GM12878 (cell line): ENCODE measurements around the gene EIF5A. TPM values are rescaled to one million over a fixed set of nuclear protein-coding genes. Genes with fewer than 3 reads are reported as not detected.

ENCODE experiments used
- BACH1 ChIP-seq: fragments of 450-650 bp; IDR thresholded peaks from 2 replicates; pipeline ENCODE4 v1.6.1; 2017; ENCODE audit warnings: mild to moderate bottlenecking, borderline replicate concordance
- BMI1 ChIP-seq: fragments of 450-650 bp; IDR thresholded peaks from 2 replicates; pipeline ENCODE4 v1.6.1; 2016; ENCODE audit warnings: mild to moderate bottlenecking, moderate library complexity, borderline replicate concordance
- CBFB ChIP-seq: IDR thresholded peaks from 2 replicates; pipeline ENCODE4 v1.6.1; 2016; ENCODE audit warnings: antibody characterized with exemption, low read depth
- CEBPB ChIP-seq, 2 experiments: fragments of 150-350 bp in 1 of 2; IDR thresholded peaks; 2 replicates each; pipeline ENCODE4 v1.6.1; 2012 to 2014; ENCODE audit warnings: low read depth in 2 of 2, low read length in 2 of 2, borderline replicate concordance in 1 of 2, inconsistent platforms in 1 of 2
- EP300 ChIP-seq, 2 experiments: fragments of 150-350 bp in 1 of 2; IDR thresholded peaks; 2 replicates each; pipeline ENCODE4 v1.6.1; 2011 to 2012; ENCODE audit warnings: low read depth in 2 of 2, low read length in 2 of 2, borderline replicate concordance in 1 of 2, improper control_type of control experiment in 1 of 2, inconsistent platforms in 1 of 2; ENCODE audit not compliant: control insufficient read depth in 1 of 2
- ESRRA ChIP-seq: IDR thresholded peaks from 2 replicates; pipeline ENCODE4 v1.6.1; 2012; ENCODE audit warnings: mild to moderate bottlenecking, low read length, improper control_type of control experiment
- FOXK2 ChIP-seq: fragments of 450-650 bp; IDR thresholded peaks from 2 replicates; pipeline ENCODE4 v1.6.1; 2017; ENCODE audit warnings: mild to moderate bottlenecking, moderate library complexity
- GATAD2B ChIP-seq: fragments of 450-650 bp; conservative IDR thresholded peaks from 2 replicates; pipeline ENCODE4 v1.6.1; 2017; ENCODE audit warnings: low read depth, mild to moderate bottlenecking, moderate library complexity
- HDAC6 ChIP-seq: fragments of 200-600 bp; sonication (generic); IDR thresholded peaks from one replicate; pipeline ENCODE4 v1.8.0; 2017; ENCODE audit warnings: antibody characterized with exemption; ENCODE audit not compliant: unreplicated experiment
- JUNB ChIP-seq: IDR thresholded peaks from 2 replicates; pipeline ENCODE4 v1.6.1; 2016; ENCODE audit warnings: antibody characterized with exemption, mild to moderate bottlenecking
- PML ChIP-seq: IDR thresholded peaks from 2 replicates; pipeline ENCODE4 v1.6.1; 2012; ENCODE audit warnings: low read length, inconsistent platforms
- POLR2A ChIP-seq: IDR thresholded peaks from 2 replicates; pipeline ENCODE4 v1.6.1; 2011; ENCODE audit warnings: low read depth, mild to moderate bottlenecking, low read length
- POLR2AphosphoS2 ChIP-seq: IDR thresholded peaks from 2 replicates; pipeline ENCODE4 v1.6.1; 2011; ENCODE audit warnings: low read depth, mild to moderate bottlenecking, low read length, improper control_type of control experiment, moderate library complexity
- RB1 ChIP-seq: fragments of 450-650 bp; formaldehyde crosslinking; IDR thresholded peaks from 2 replicates; pipeline ENCODE4 v1.6.1; 2017; ENCODE audit warnings: mild to moderate bottlenecking, borderline replicate concordance
- RBBP5 ChIP-seq: fragments of 200-600 bp; sonication (generic); conservative IDR thresholded peaks from 2 replicates; pipeline ENCODE4 v1.6.1; 2016
- RFX5 ChIP-seq: IDR thresholded peaks from 2 replicates; pipeline ENCODE4 v1.6.1; 2011; ENCODE audit warnings: low read depth, low read length, improper control_type of control experiment
- SREBF1 ChIP-seq: IDR thresholded peaks from 2 replicates; pipeline ENCODE4 v1.6.1; 2012; ENCODE audit warnings: mild to moderate bottlenecking, low read length
- ZSCAN29 ChIP-seq: fragments of 450-650 bp; IDR thresholded peaks from 2 replicates; pipeline ENCODE4 v1.6.1; 2017; ENCODE audit warnings: mild to moderate bottlenecking, moderate library complexity
- polyA plus RNA-seq, 11 experiments: library from polyadenylated mRNA; depleted of rRNA in 4 of 11; unstranded in 6 of 11; stranded (reverse) in 5 of 11; fragments of >200 nt; fragmentation: Nextera tagmentation in 4 of 11; fragmentation: Illumina TruSeq in 1 of 11; extraction: Ambion mirVana in 4 of 11; extraction: Trizol in 1 of 11; gene quantifications; 1 replicate in 1 of 11; 2 replicates in 10 of 11; pipeline versions ENCODE4 v1.2.1 to v1.2.3, GENCODE V29; 2011 to 2016; ENCODE audit warnings: inconsistent platforms in 2 of 11, missing spikeins in 2 of 11, low read depth in 1 of 11
- total RNA-seq, 4 experiments: library from RNA; depleted of rRNA in 3 of 4; stranded (reverse); fragments of >200 nt in 3 of 4; fragmentation: Illumina TruSeq in 1 of 4; extraction: Trizol in 1 of 4; gene quantifications; 2 replicates each; pipeline versions ENCODE4 v1.2.1 to v1.2.3, GENCODE V29; 2013 to 2021
- TF ChIP-seq, protein P1 (sequence below): IDR thresholded peaks from 2 replicates; pipeline ENCODE4 v1.6.1; 2011; ENCODE audit warnings: low read depth, low read length, improper control_type of control experiment, borderline replicate concordance
- TF ChIP-seq, protein P2 (sequence below): fragments of 450-650 bp; IDR thresholded peaks from 2 replicates; pipeline ENCODE4 v1.6.1; 2018; ENCODE audit warnings: borderline replicate concordance, mild to moderate bottlenecking; ENCODE audit not compliant: partially characterized antibody
- TF ChIP-seq, protein P3 (sequence below): fragments of 450-650 bp; IDR thresholded peaks from 2 replicates; pipeline ENCODE4 v1.6.1; 2016; ENCODE audit warnings: mild to moderate bottlenecking, moderate library complexity, borderline replicate concordance
- TF ChIP-seq, protein P4 (sequence below): fragments of 450-650 bp; IDR thresholded peaks from 2 replicates; pipeline ENCODE4 v1.6.1; 2017; ENCODE audit warnings: borderline replicate concordance

EIF5A gene
- total and polyA plus RNA-seq, 10 of the 15 experiments (the other 5 are each of a cell fraction or from before 2014, with no cell fraction given): 26.5 to 1,792 (median 944) TPM

DNA sequence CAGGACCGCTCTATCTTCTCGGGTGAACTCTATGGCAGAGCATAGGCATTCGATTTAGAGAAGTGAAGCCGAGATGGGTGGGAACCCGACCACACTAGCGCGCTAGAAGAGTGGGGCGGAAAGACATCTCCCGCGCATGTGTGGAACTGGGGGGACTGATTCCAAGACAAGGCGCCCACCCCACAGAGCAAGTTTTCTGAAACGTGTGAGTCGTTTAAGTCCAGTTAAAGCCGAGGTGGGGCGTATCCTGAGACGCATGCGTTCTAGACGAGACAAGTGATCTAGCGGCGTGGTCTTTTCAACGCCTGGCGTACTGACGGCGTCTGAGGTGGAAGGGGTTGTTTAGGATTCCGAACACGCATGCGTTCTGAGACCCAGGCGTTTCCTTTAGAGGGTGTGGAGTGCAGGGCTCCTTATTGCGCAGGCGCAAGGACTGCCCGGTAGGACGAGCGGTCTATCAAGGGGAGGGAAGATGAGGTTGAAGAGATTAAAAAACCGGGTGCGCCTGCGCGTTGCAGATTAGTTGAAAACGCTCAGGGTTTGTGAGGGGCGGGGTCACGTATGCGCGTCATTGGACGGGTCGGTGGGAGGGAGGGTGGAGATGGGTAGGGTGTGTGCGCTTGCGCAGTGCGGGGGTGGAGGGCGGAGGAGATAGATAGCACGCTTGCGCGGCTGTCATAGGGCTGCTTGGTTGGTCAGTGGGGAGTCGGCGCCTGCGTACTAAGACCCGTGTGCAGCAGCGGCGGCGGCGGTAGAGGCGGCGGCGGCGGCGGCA, at the start of gene EIF5A (continued):
- TF ChIP-seq, protein P1, sequence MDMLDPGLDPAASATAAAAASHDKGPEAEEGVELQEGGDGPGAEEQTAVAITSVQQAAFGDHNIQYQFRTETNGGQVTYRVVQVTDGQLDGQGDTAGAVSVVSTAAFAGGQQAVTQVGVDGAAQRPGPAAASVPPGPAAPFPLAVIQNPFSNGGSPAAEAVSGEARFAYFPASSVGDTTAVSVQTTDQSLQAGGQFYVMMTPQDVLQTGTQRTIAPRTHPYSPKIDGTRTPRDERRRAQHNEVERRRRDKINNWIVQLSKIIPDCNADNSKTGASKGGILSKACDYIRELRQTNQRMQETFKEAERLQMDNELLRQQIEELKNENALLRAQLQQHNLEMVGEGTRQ: no peak
- TF ChIP-seq, protein P2, sequence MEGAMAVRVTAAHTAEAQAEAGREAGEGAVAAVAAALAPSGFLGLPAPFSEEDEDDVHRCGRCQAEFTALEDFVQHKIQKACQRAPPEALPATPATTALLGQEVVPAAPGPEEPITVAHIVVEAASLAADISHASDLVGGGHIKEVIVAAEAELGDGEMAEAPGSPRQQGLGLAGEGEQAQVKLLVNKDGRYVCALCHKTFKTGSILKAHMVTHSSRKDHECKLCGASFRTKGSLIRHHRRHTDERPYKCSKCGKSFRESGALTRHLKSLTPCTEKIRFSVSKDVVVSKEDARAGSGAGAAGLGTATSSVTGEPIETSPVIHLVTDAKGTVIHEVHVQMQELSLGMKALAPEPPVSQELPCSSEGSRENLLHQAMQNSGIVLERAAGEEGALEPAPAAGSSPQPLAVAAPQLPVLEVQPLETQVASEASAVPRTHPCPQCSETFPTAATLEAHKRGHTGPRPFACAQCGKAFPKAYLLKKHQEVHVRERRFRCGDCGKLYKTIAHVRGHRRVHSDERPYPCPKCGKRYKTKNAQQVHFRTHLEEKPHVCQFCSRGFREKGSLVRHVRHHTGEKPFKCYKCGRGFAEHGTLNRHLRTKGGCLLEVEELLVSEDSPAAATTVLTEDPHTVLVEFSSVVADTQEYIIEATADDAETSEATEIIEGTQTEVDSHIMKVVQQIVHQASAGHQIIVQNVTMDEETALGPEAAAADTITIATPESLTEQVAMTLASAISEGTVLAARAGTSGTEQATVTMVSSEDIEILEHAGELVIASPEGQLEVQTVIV: peak; percentile 63
- TF ChIP-seq, protein P3, sequence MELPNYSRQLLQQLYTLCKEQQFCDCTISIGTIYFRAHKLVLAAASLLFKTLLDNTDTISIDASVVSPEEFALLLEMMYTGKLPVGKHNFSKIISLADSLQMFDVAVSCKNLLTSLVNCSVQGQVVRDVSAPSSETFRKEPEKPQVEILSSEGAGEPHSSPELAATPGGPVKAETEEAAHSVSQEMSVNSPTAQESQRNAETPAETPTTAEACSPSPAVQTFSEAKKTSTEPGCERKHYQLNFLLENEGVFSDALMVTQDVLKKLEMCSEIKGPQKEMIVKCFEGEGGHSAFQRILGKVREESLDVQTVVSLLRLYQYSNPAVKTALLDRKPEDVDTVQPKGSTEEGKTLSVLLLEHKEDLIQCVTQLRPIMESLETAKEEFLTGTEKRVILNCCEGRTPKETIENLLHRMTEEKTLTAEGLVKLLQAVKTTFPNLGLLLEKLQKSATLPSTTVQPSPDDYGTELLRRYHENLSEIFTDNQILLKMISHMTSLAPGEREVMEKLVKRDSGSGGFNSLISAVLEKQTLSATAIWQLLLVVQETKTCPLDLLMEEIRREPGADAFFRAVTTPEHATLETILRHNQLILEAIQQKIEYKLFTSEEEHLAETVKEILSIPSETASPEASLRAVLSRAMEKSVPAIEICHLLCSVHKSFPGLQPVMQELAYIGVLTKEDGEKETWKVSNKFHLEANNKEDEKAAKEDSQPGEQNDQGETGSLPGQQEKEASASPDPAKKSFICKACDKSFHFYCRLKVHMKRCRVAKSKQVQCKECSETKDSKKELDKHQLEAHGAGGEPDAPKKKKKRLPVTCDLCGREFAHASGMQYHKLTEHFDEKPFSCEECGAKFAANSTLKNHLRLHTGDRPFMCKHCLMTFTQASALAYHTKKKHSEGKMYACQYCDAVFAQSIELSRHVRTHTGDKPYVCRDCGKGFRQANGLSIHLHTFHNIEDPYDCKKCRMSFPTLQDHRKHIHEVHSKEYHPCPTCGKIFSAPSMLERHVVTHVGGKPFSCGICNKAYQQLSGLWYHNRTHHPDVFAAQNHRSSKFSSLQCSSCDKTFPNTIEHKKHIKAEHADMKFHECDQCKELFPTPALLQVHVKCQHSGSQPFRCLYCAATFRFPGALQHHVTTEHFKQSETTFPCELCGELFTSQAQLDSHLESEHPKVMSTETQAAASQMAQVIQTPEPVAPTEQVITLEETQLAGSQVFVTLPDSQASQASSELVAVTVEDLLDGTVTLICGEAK: peak; percentile 61; the same call in 1 of the 2 replicates
- TF ChIP-seq RBBP5: no peak
- no peak for TF ChIP-seq CEBPB (IDR thresholded peaks at IDR 0.05; ENCODE audit: borderline replicate concordance in 1 of 2, low read depth in 2 of 2, low read length in 2 of 2)
- TF ChIP-seq FOXK2: peak; percentile 56
- TF ChIP-seq ESRRA: peak; percentile 64
- TF ChIP-seq, protein P4, sequence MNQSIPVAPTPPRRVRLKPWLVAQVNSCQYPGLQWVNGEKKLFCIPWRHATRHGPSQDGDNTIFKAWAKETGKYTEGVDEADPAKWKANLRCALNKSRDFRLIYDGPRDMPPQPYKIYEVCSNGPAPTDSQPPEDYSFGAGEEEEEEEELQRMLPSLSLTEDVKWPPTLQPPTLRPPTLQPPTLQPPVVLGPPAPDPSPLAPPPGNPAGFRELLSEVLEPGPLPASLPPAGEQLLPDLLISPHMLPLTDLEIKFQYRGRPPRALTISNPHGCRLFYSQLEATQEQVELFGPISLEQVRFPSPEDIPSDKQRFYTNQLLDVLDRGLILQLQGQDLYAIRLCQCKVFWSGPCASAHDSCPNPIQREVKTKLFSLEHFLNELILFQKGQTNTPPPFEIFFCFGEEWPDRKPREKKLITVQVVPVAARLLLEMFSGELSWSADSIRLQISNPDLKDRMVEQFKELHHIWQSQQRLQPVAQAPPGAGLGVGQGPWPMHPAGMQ: no peak
- TF ChIP-seq HDAC6: no peak
- TF ChIP-seq RB1: peak; percentile 59; the same call in 1 of the 2 replicates
- peak; percentile 15 for TF ChIP-seq CBFB
- peak; percentile 62; the same call in 1 of the 2 replicates for TF ChIP-seq GATAD2B
- TF ChIP-seq RFX5: no peak
- TF ChIP-seq POLR2A: peak; percentile 84
- no peak for TF ChIP-seq BMI1
- TF ChIP-seq ZSCAN29: no peak
- TF ChIP-seq POLR2AphosphoS2: peak; percentile 72
- TF ChIP-seq JUNB: no peak
- TF ChIP-seq EP300 (IDR thresholded peaks at IDR 0.05; ENCODE audit: borderline replicate concordance in 1 of 2, control insufficient read depth in 1 of 2, low read depth in 2 of 2, low read length in 2 of 2): 0 out of 4 replicates have a peak, but pooled peaks of 1 of the 2 experiments have one; percentile 54
- peak; percentile 66; the same call in 1 of the 2 replicates for TF ChIP-seq PML
- TF ChIP-seq BACH1: peak; percentile 30; the same call in 1 of the 2 replicates
- no peak for TF ChIP-seq SREBF1
